Stimulated activated CD4-positive, alpha-beta T cell treated with anti-CD3 and anti-CD28 coated beads, Interleukin-1b, Interleukin-23, amount 100 ng/mL, for 1 hour (primary cell): ENCODE results near the gene GOLGA3.
"Not testable (repeated sequence)": the region's sequence is repeated elsewhere in the genome, so short reads cannot be mapped to it uniquely, and the experiment has no call there.

Experiments used
- DNase-seq, 2 donors: peaks; one replicate each; pipeline ENCODE4 v3.0.0-alpha.2; 2020; ENCODE audit warnings: low read depth in 2 of 2

The GOLGA3 gene

DNA sequence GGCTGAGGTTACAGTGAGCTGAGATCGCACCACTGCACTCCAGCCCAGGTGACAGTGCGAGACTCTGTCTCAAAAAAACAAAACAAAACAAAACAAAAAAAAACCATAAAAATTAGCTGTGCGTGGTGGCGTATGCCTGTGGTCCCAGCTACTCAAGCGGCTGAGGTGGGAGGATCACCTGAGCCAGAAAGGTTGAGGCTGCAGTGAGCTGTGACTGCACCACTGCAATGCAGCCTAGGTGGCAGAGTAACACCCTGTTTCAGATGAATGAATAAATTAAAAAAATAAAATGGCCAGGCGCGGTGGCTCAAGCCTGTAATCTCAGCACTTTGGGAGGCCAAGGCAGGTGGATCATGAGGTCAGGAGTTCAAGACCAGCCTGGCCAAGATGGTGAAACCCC lies 75.0 kb downstream of the GOLGA3 start:
- not testable (repeated sequence) for DNase-seq

DNA sequence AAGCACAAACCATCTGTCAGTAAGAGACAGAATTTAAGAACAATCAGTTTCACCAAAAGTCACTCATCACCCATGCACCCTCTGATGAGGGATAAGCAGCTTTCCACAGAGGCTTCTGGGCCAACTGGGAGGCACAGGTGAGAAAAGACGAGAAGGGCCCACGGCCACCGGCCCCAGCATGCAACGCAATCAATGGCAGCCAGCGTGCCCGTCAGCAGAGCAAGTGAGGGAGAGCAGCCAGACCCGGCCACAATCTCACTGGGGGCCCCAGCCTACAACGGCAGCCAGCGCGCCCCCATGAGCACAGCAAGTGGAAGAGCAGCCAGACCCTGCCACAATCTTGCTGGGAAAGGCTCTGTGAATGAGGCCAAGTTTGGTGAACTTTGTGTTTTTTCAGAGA lies 80.3 kb downstream of the GOLGA3 start:
- no peak for DNase-seq

DNA sequence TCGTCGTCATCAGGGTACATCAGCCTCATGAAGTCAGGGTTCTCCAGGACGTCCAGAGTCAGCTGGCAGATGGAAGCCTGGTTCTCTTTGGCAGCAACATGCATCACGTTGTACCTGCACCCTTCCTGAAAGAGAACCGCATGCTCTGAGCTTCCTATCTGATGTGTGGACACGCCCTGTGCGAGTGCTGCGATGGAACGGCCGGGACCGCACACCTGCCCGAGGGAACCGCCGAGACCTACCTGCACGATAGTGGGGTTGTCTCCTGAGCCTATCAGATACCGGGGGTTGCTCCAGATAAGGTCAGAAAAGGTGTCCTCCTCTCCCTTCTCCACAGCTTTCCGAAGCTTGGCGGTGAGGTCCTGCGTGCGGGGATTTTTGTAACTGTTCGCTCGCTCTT lies 80.8 kb downstream of the GOLGA3 start:
- DNase-seq: no peak

DNA sequence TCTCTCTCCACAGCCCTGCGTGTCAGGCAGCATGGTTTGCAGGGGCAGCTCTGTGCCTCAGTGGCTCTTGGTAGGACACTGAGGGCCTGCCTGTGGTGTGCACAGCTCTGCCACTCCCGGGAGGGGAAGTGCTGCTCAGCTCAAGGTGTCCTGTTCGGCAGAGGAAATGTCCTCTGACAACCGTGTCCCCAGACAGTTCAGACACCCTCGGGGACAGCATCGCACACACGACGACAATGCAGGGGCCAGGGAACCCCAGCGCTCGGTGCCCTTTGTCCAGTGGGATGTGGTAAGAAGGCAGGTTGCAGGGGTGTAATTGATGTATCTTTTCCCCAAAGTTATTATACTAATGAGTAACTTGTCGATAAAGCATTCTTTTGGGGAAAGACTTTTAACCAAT lies 81.3 kb downstream of the GOLGA3 start:
- DNase-seq: no peak

DNA sequence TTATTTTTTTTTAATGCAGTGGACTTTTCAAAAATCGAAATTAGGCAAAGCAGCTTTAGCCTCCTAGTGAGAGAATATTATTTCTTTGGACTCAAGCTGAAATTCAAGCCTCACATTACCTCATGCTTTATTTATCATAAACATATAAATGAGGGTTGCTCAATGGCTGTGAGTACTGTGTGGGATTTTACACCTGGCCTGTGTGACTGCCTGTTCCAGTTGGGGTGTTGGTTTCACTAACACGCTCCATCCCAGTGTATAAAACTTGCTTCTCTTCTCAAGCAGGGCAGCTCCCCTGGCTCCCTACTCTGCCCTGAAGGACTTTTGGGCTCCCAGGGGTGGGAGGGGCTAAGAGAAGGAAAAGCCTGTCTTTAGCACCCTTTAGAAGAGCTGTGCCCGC lies 82.1 kb downstream of the GOLGA3 start:
- DNase-seq: no peak

DNA sequence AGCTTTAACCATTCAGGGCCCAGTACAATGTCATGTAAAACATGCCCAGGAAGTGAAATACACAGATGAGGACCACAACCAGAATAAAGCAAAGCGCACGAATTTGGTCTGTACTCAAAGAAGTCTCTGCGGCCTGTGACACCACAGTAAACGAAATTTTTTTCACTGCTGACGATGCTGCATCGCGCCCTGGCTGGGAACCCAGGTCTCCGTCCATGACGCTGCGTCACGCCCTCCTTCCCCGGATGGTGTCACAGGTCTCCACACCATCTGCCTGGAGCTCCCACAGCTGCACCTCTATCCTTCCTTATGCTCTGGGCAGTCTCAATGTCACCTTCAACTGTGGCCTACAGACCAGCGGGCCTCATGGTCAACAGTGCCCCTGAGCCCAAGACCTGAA lies 84.8 kb downstream of the GOLGA3 start:
- DNase-seq: no peak

DNA sequence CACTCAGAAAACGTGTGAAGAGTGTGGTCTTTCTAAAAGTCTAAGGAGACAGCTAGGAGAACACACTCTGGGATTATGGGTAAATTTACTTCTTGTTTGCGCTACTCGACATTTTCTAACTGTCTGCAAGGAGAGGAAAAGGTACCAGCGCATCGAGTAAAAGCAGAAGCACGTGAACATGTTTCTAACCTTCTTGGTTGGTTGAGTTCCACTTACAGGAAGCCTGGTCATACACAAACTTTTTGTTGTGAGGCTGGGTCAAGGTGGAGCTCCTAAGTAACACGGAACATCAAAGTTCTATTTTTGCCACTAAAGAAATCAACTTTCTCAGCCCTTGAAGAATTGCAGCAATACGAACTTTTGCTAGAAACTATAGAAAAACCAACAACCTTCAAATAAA lies 87.0 kb downstream of the GOLGA3 start:
- no peak for DNase-seq

DNA sequence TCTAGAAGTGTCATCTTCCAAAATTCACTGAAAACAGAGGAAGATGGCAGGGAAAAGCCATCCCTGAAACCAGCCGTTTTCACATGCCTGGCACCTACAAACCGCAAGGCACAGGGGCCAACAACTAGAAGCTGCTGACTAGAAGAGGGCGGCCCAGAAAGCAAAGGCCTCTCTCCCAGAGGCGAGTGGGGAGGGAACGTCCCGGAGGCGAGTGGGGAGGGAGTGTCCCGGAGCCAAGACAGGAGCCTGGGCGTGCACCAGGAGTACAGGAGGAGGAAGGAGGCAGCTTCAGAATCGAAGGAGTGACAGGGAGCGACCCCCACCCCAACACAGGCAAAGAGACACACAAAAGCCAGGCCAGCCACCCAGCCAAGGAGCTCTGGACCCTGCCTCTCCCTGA lies 88.0 kb downstream of the GOLGA3 start:
- no peak for DNase-seq

DNA sequence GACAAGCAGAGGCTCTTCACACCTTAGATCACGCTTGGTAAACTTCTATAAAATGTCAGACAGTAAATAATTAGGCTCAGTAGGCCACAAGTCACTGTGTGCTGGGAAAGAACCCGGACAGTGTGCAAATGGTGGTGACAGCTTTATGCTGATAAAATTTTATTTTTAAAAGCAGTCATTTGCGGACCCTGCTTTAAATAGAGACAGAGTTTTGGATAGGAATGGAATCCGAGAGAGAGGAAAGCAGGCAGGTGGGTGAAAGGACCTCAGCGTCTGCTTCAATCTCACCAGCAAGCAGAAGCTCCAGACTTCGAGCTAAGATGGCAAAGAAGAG lies 88.4 kb downstream of the GOLGA3 start:
- DNase-seq: no peak

DNA sequence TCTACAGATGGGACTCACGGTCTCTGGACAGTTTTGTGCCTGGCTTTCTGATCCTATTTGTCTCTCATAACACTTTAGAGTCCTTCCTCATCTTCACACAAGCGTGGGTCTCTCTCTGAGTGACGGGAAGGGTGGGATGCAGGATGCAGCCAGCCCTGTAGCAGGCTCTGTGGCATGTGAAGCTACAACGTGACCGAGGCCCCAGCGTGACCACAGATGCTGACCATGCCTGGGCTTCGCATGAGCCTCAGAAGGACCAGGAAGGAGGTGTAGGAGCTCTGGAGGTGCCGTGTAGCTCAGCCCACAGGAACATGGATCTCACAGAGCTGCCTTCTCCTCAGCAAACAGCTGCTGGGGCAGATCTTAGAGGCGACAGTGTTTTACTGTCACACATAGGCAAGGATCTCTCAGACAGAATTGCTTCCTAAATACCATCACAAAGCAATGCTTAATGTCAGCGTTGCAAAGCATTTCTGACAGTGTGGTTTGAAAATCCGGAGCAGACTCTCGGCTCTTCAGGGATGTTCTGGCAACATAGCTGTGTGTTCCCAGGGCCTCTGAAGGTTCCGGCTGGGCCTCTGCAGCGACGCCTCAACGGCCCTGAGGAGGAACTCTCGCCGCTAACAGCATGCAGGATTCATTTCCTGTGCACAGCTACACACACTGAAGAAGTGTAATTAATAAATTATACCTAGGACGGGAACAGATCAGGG lies 88.9 kb downstream of the GOLGA3 start:
- DNase-seq: no peak

DNA sequence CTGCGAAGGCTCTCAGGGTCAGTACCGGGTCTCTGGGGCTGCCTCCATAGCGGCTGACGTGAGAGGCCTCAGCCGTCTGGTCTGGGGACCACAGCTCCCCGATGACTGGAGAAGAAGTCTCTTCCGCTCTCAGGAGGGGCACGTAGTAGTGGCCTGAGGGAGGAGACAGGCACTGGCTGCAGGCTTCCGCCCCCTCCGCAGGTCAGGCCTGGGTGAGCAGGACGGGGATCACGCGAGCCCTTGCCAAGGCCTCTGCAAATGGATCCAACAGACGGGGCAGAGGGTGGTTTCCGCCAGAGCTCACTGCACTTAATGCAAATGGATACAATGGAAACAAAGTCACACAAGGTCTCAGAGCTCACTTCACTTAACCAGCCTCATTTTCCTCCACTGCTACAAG lies 91.8 kb downstream of the GOLGA3 start:
- no peak for DNase-seq

DNA sequence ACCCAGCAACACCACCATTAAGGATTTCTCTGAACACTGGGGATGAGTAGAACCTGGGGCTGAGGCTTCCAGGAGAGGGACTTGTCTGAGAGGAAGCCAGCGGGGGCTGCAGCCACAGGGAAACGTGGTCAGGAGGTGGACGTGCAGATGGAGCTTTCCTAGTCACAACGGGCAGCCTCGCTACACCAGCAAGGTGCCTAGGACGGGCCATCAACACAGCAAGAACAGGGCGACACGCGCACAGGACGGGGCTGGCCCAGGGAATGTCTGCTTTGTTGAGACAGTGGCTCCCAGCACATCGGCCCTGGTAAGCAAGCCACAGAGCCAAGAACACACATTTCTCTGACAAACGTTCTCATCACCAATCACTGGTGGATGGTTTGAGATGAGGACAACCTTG lies 92.3 kb downstream of the GOLGA3 start:
- DNase-seq: no peak

DNA sequence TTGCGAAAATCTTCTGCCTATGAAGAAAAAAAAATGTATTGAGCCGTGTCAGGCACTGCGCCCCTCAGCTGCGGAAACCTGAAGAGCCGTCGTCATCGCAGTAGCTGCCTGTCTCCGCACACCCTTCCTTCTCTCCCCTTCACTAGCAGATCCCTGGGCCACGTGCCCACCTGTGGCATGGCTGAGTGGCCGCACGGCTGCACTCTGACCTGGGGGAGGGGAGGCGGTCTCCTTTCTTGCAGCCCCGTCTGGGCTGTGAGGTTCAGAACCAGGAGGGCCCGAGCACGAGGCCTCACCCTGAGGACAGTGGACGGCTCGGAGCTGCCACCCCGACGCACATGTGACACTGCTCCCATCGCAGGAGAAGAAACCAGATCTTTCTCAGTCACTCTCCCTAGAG lies 93.2 kb downstream of the GOLGA3 start:
- DNase-seq: no peak

DNA sequence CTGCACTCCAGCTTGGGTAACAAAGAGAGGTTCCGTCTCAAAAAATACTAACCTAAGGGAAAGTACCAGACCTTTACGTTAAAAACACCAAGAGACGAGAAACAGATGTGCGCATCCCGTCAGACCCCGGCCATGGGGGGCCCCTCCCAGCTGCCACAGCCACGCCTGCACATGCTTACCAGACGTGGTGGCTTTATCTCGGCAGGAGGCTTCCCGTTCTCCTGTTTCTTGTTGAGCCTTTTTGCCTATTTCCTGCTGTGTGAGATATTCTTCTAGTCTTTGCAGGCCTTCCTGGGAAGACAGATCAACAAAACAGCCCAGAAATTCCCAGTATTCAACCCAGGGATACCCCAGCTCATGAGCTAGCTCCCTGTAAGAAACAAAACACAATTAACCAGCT lies 94.5 kb downstream of the GOLGA3 start:
- DNase-seq: no peak

DNA sequence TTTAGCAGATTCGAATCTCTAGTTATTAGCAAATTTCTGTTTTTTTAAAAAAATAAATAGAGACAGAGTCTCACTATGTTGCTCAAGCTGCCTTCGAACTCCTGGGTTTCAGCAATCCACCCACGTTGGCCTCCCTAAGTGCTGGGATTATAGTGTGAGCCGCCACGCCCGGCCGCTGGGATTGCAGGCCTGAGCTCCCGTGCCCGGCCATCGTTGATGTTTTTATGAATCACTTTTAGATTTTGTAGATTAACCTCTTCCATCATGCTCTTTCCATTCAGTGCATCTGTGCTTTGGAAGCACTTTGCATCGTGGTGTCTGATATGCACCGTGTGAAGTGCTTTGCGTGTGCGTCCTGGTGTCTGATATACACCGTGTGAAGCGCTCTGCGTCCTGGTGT lies 97.1 kb downstream of the GOLGA3 start:
- DNase-seq: no peak

DNA sequence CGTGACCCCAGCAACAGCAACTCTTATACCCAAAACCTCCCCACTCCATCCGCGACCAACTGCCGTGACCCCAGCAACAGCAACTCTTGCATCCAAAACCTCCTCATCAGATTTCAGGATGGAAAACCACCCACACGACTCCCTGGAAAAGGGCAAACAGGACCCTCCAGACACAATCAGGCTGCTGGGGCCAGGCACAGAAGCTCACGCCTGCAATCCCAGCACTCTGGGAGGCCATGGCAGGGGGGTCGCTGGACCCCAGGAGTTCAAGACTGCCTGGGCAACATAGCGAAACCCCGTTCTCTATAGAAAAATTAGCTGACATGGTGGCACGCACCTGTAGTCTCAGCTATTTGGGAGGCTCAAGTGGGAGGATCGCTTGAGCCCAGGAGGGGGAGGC lies 98.3 kb downstream of the GOLGA3 start:
- no peak for DNase-seq

DNA sequence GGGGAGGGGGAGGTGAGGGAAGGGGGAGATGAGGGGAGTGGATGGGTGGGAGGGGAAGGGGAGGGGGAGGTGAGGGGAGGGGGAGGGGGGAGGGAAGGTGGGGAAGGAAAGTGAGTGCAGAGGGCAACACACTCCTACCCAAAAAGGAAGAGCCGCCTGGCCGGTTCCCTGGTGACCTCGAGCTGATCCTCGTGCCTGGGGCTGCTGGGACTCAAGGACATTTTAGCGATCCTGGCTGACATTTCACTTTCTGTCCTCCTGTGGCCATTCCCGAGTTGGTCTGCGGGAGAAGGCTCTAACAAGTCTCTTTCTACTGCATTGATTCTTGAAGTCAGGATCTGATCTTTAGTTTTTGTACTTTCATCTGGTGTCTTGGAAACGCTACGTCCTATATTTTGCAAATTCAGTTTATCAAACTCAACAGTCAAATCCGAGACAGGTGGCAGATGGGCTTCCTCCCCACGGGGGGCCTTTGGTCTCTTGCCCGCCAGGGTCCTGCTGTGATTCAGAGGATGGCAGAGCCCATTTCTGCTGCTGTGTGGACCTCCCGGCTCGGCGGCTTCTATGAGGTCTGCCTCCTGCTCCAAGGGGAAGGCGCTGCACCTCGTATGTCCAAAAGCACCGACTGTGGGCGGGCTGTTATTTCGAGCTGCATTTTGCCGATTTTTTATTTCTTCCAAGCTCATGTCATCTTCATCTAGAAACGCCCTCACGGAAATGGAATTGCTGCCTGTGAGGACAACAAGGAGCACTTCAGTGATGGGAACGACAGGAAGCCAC lies 98.9 kb downstream of the GOLGA3 start:
- no peak for DNase-seq

DNA sequence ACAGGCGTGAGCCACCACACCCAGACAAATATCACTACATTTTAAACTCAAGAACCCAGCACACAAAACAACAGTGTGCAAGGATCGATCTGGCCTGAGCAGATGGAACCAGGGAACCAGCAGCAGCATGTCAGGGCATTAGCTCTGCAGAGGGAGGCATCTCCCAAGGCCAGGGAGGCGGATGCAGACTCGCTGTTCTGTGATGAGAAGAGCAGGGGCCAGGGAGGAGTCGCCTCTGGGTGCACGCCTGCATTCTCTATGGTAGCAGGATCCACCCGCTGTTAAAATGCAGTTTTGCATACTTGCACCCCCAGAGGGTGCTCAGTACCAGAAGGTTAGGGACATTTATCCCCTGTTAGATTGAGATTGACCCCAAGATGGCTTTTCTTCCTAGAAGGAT lies 100.2 kb downstream of the GOLGA3 start:
- DNase-seq: no peak

DNA sequence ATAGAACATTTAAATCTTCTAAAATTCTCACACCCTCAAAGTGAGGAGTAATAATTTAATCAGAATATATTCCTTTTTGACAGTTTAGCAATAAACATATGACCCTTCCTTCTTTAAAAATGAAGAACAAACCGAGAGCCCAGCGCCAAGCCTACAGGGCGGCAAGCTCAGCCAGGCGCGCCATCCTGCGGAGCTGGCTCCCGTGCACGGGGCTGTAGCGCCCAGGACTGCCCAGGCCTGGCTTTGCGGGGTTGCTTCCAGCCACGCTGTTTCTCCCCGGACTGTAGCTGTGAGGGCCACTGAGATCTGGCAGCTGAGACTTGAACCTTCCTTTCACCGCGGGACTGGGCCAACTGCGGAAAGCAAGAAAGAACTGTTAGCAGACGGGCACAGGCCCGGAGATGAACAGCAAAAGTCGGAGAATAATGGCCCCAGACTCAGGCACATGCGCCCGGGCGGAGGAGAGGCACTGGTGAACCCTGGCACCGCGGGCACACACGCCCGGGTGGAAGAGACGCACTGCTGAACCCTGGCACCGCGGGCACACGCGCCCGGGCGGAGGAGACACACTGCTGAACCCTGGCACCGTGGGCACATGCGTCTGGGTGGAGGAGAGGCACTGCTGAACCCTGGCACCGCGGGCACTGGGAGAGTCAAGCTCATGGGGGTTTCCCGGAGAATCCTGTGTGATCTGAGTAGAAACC lies 101.4 kb downstream of the GOLGA3 start:
- no peak for DNase-seq

DNA sequence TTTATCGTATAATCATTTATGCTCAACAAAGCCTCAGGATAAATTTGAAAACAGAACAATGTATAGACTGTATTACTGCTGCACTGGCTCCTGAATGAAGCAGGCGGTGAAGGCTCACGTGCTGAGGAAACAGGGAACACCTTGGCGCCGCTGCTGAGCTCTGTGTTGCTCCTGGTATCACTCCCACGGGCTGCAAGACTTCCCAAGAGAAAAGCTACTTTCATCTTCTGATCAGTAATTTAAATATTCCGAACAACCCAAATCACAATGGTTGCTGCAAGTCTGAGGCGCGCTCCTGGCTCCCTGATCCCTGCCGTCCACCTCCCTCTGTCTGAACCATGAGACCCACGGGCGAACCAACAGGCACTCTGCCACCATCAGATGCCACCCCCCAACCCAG lies 102.3 kb downstream of the GOLGA3 start:
- no peak for DNase-seq

DNA sequence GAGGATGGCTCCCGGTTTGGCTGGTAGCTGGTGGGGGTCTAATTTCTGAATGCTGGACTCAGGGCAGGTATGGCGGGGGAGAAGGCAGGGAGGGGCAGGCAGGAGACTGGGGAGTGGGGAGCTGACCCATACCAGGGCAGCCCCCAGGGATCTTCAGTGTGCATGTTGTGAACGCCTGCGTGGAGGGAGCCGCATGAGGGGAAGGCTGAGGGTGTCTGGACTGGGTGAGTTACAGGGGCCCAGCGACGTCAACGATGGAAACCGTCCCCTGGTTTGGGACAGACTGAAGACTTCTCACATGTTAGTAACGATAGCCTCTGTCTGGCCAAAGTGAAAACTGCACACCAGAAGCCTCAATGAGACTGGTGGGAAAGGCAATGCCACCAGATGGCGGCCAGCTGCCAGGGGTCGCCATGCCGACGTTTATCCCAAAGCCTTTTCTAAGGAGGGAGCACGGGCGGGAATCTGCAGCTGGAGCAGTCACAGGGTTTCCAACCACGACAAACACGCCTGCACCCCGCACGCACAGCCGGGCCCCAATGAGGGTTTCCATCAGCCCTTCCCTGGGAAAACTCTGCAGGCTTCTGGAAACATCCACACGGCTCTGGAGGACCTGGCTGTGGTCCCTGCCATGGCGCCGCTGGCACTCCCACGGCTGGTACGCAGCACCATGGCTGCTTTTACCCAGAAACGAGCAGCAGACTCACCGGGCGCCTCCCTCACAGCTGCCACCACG lies 104.0 kb downstream of the GOLGA3 start:
- no peak for DNase-seq

DNA sequence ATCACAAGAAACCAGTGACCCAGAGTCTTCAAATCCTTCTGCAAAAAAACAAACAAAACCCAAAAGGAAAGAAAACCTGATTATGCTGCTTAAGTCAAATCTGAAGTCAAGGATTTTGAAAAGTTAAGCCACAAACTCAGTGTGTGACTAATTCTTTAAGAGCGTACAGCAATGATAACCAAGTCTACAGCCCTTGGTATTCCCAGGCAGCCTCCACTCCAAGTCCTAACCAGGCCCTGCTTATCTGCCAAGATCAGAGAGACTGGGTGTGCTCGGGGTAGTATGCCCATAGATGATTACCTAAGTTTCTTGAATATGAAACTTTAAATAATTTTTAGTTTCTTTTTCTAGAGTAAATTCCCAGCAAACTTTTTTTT lies 104.9 kb downstream of the GOLGA3 start:
- no peak for DNase-seq
